HepG2 (cell line): ENCODE results near the gene GNAT3. TPM values are rescaled to one million over a fixed set of nuclear protein-coding genes. Genes with fewer than 3 reads are reported as not detected.
A peak's percentile ranks its signal among the peaks of the same experiment; 100 is the strongest.

Experiments used
- ATAC-seq: fragments of 200-7000 bp; cut with Tn5 transposase; 3 replicates; pipeline ENCODE4 v1.9.1; 2020; ENCODE audit warnings: mild to moderate bottlenecking, moderate library complexity
- BruUV-seq: library from RNA; stranded (reverse); fragments of 400-500 nt; replicated peaks from 2 replicates; lab custom pipeline; 2021; lab: Mats Ljungman, UMichigan
- CTCF ChIA-PET: fragments of 300-600 bp; formaldehyde crosslinking; extraction: SDS; loops from one replicate; lab custom pipeline; 2021; ENCODE audit warnings: low total read pairs, inconsistent platforms, low intra/inter-chr PET ratio; lab: Yijun Ruan, JAX
- POLR2A ChIA-PET: fragments of 350-600 bp; sonication (Branson Sonifier 250); formaldehyde crosslinking; loops from one replicate; lab custom pipeline; 2020; ENCODE audit warnings: antibody characterized with exemption, inconsistent platforms; lab: Yijun Ruan, JAX
- DNase-seq: peaks from one replicate; pipeline ENCODE4 v3.0.0-alpha.2; 2015; ENCODE audit warnings: low spot score
- FAIRE-seq: peaks from 3 replicates; lab custom pipeline; 2011; peaks lifted over from hg19 to GRCh38; lab: Jason Lieb, UNC
- H2AFZ ChIP-seq: one replicate; pipeline ENCODE4 v1.6.1; 2011; ENCODE audit warnings: low read length, inconsistent platforms
- H3K27ac ChIP-seq: fragments of 300-600 bp; 3 replicates; pipeline ENCODE4 v1.8.0; 2011; ENCODE audit warnings: mixed run types, mild to moderate bottlenecking, mixed read lengths, low read length, inconsistent platforms; ENCODE audit not compliant: insufficient read depth; ENCODE audit errors: extremely low read length
- H3K27me3 ChIP-seq, 2 experiments: fragments of 200-600 bp in 1 of 2; 2 replicates in 1 of 2; 3 replicates in 1 of 2; pipeline versions ENCODE4 v1.6.0 to v1.8.0; 2011; ENCODE audit warnings: low read length in 2 of 2, mild to moderate bottlenecking in 2 of 2, moderate library complexity in 2 of 2, inconsistent platforms in 1 of 2; ENCODE audit not compliant: insufficient read depth in 2 of 2, control insufficient read depth in 1 of 2
- H3K36me3 ChIP-seq, 2 experiments: fragments of 200-600 bp in 1 of 2; replicated peaks in 1 of 2; 2 replicates in 1 of 2; 3 replicates in 1 of 2; pipeline versions ENCODE4 v1.5.1 to v1.8.0; 2011; ENCODE audit warnings: low read length in 2 of 2, inconsistent platforms in 1 of 2; ENCODE audit not compliant: insufficient read depth in 2 of 2, control insufficient read depth in 1 of 2
- H3K4me1 ChIP-seq: 2 replicates; pipeline ENCODE4 v1.5.1; 2012; ENCODE audit warnings: low read length, inconsistent platforms; ENCODE audit not compliant: insufficient read depth
- H3K4me2 ChIP-seq: 2 replicates; pipeline ENCODE4 v1.6.0; 2011; ENCODE audit warnings: low read depth, low read length, inconsistent platforms
- H3K4me3 ChIP-seq, 3 experiments: fragments of 200-600 bp in 1 of 3; sonication (generic), shearing (Covaris generic) in 1 of 3; replicated peaks in 1 of 3; 2 replicates each; pipeline ENCODE4 v1.5.1; 2011 to 2016; ENCODE audit warnings: low read length in 3 of 3, inconsistent platforms in 2 of 3, low read depth in 2 of 3, mild to moderate bottlenecking in 2 of 3, control low read depth in 1 of 3, mixed read lengths in 1 of 3; ENCODE audit not compliant: insufficient read depth in 1 of 3
- H3K79me2 ChIP-seq: one replicate; pipeline ENCODE4 v1.6.1; 2011; ENCODE audit warnings: low read length, inconsistent platforms; ENCODE audit not compliant: insufficient read depth
- H3K9ac ChIP-seq: 2 replicates; pipeline ENCODE4 v1.6.0; 2011; ENCODE audit warnings: mild to moderate bottlenecking, low read depth, low read length, inconsistent platforms; ENCODE audit not compliant: insufficient read depth
- H3K9me3 ChIP-seq: 2 replicates; pipeline ENCODE4 v1.5.1; 2012; ENCODE audit warnings: mild to moderate bottlenecking, low read length
- H4K20me1 ChIP-seq: 2 replicates; pipeline ENCODE4 v1.6.0; 2011; ENCODE audit warnings: inconsistent platforms, mild to moderate bottlenecking, low read length, moderate library complexity; ENCODE audit not compliant: insufficient read depth
- ATF7 ChIP-seq, 2 experiments: fragments of 450-650 bp in 1 of 2; sonication (generic) in 1 of 2; formaldehyde crosslinking in 1 of 2; IDR thresholded peaks; 2 replicates each; pipeline versions ENCODE4 v1.4.0 to v1.6.1; 2016 to 2020; ENCODE audit warnings: antibody characterized with exemption in 1 of 2, mild to moderate bottlenecking in 1 of 2, missing genetic modification reagents in 1 of 2
- RORA ChIP-seq: sonication (generic); formaldehyde crosslinking; IDR thresholded peaks from 2 replicates; pipeline ENCODE4 v1.5.0; 2020; ENCODE audit warnings: mild to moderate bottlenecking, missing genetic modification reagents, moderate library complexity
- ZNF570 ChIP-seq: sonication (generic); formaldehyde crosslinking; IDR thresholded peaks from 2 replicates; pipeline ENCODE4 v1.4.0; 2020; ENCODE audit warnings: mild to moderate bottlenecking, missing genetic modification reagents, borderline replicate concordance
- WGBS: methylation state at CpG from one replicate; pipeline ENCODE4 v1.1.6; 2017; ENCODE audit warnings: low lambda C conversion rate; 5-methylcytosine and 5-hydroxymethylcytosine counted together
- in situ Hi-C: cut with HindIII; loops from 2 replicates; pipeline ENCODE4 v1.10.0; 2017; ENCODE audit warnings: low pct_unique_long_range_greater_than_20kb; ENCODE audit not compliant: extremely low pct_ligation_motif_present
- intact Hi-C: fragments of 100-400 bp; cut with micrococcal nuclease; formaldehyde crosslinking; loops from one replicate; pipeline ENCODE4 v1.10.0; 2022; ENCODE audit not compliant: unreplicated experiment
- polyA plus RNA-seq, 8 experiments: library from polyadenylated mRNA; depleted of rRNA in 3 of 8; stranded (reverse) in 7 of 8; unstranded in 1 of 8; fragments of >200 nt; fragmentation: Illumina TruSeq in 4 of 8; extraction: Trizol in 4 of 8; gene quantifications; 2 replicates each; pipeline versions ENCODE4 v1.2.1 to v1.2.3, GENCODE V29; 2011 to 2016; ENCODE audit warnings: low read depth in 4 of 8, missing spikeins in 1 of 8, mixed read lengths in 1 of 8; ENCODE audit not compliant: insufficient read depth in 1 of 8
- total RNA-seq, 5 experiments: library from RNA; depleted of rRNA; stranded (reverse); fragments of >200 nt; fragmentation: Illumina TruSeq; extraction: Trizol; gene quantifications; 2 replicates each; pipeline ENCODE4 v1.2.3, GENCODE V29; 2016; ENCODE audit warnings: low read depth in 1 of 5
- TF ChIP-seq, protein P1 (sequence below): sonication (generic); formaldehyde crosslinking; IDR thresholded peaks from 2 replicates; pipeline ENCODE4 v1.4.0; 2020; ENCODE audit warnings: mild to moderate bottlenecking, missing genetic modification reagents, borderline replicate concordance
- TF ChIP-seq, protein P2 (sequence below): sonication (generic); formaldehyde crosslinking; IDR thresholded peaks from 2 replicates; pipeline ENCODE4 v1.4.0; 2020; ENCODE audit warnings: missing genetic modification reagents

GNAT3 gene
- total and polyA plus RNA-seq, 2 of the 13 experiments (the other 11 are each of a cell fraction or from before 2014, with no cell fraction given) = not detected

DNA sequence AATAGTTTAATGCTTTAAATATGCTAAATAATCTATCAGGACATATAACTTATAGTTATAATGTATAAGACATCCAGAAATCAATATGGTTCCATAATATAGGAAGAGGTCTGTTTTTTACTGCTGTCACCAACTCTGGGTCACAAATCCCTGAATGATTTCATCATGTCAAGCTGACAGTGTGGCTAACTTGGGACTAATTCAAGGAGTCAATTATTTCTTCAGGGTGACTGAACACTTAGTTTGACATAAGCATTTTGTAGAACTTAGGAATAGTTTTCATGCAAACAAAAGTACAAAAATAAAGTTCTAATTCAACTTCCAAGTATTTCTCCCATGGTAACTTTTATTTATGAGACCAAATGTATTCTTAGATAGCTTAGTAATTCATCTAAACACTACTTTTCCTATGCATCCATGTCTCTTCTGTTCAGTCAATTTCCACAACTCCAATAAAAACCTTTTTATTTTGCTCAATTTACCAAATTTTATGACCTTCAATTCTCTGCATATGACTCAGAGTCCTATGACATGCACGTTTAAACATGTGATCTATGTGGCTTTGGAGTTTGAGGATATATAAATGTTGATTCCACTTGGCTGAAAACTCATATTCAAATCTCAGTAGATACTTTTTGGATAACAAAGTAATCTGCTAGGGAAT lies 40.3 kb upstream of the GNAT3 start (continued):
- TF ChIP-seq, protein P1, sequence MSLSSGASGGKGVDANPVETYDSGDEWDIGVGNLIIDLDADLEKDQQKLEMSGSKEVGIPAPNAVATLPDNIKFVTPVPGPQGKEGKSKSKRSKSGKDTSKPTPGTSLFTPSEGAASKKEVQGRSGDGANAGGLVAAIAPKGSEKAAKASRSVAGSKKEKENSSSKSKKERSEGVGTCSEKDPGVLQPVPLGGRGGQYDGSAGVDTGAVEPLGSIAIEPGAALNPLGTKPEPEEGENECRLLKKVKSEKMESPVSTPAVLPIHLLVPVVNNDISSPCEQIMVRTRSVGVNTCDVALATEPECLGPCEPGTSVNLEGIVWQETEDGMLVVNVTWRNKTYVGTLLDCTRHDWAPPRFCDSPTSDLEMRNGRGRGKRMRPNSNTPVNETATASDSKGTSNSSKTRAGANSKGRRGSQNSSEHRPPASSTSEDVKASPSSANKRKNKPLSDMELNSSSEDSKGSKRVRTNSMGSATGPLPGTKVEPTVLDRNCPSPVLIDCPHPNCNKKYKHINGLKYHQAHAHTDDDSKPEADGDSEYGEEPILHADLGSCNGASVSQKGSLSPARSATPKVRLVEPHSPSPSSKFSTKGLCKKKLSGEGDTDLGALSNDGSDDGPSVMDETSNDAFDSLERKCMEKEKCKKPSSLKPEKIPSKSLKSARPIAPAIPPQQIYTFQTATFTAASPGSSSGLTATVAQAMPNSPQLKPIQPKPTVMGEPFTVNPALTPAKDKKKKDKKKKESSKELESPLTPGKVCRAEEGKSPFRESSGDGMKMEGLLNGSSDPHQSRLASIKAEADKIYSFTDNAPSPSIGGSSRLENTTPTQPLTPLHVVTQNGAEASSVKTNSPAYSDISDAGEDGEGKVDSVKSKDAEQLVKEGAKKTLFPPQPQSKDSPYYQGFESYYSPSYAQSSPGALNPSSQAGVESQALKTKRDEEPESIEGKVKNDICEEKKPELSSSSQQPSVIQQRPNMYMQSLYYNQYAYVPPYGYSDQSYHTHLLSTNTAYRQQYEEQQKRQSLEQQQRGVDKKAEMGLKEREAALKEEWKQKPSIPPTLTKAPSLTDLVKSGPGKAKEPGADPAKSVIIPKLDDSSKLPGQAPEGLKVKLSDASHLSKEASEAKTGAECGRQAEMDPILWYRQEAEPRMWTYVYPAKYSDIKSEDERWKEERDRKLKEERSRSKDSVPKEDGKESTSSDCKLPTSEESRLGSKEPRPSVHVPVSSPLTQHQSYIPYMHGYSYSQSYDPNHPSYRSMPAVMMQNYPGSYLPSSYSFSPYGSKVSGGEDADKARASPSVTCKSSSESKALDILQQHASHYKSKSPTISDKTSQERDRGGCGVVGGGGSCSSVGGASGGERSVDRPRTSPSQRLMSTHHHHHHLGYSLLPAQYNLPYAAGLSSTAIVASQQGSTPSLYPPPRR (CRISPR knock-in tag) = no peak
- TF ChIP-seq ZNF570 (CRISPR knock-in tag) (no peak), RORA (no peak)

DNA sequence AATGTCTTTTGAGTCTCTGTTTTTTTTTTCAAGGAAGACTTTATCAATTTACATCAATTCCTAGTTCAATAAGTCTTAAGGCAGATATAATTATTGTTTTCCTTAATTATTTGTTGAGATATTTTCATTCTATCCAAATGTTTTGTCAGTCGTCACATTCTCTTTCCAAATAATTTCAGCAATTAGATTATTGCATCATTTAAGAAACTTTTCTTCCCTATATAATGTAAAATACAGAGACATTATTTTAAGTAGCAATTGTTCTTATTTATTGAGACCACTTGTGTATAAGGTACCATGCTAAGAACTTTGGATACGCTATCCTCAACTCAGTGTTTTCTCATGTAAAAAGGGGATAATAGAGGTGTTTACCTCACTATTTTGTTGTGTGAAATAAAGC lies 38.1 kb upstream of the GNAT3 start:
- no peaks in the 10 kb centered on the region for H3K27me3 ChIP-seq
- no TSS peak for BruUV-seq
- TF ChIP-seq ATF7 (IDR thresholded peaks at IDR 0.05) (peak; percentile 50; the same call in 1 of the 2 replicates), ATF7 (CRISPR knock-in tag; IDR thresholded peaks at IDR 0.05) (no peak)
- TF ChIP-seq, protein P2, sequence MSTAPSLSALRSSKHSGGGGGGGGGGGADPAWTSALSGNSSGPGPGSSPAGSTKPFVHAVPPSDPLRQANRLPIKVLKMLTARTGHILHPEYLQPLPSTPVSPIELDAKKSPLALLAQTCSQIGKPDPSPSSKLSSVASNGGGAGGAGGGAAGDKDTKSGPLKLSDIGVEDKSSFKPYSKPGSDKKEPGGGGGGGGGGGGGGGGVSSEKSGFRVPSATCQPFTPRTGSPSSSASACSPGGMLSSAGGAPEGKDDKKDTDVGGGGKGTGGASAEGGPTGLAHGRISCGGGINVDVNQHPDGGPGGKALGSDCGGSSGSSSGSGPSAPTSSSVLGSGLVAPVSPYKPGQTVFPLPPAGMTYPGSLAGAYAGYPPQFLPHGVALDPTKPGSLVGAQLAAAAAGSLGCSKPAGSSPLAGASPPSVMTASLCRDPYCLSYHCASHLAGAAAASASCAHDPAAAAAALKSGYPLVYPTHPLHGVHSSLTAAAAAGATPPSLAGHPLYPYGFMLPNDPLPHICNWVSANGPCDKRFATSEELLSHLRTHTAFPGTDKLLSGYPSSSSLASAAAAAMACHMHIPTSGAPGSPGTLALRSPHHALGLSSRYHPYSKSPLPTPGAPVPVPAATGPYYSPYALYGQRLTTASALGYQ = no peak
- no peak overlapping the region for H3K4me2 ChIP-seq
- H3K9ac ChIP-seq = no peak overlapping the region
- in situ Hi-C loops (no loop called here), intact Hi-C loops (no loop called here)
- H3K4me1 ChIP-seq = no peaks in the 10 kb centered on the region
- no peak overlapping the region for H3K27ac ChIP-seq
- no peaks in the 10 kb centered on the region for H3K36me3 ChIP-seq
- no peak overlapping the region for H3K4me3 ChIP-seq
- POLR2A ChIA-PET = no interaction called here
- no peak for FAIRE-seq
- 82% methylated on average over 2 of the region's 2 CpGs for WGBS
- no peak for ATAC-seq
- DNase-seq = no peak
- H3K79me2 ChIP-seq = no peaks in the 10 kb centered on the region
- H3K9me3 ChIP-seq = no peaks in the 10 kb centered on the region; the same call in 1 of the 2 replicates
- CTCF ChIA-PET = no interaction called here
- H2AFZ ChIP-seq = no peak overlapping the region
- no peaks in the 10 kb centered on the region for H4K20me1 ChIP-seq
